Measurements from ENCODE around the gene GAN.

The GAN gene

DNA sequence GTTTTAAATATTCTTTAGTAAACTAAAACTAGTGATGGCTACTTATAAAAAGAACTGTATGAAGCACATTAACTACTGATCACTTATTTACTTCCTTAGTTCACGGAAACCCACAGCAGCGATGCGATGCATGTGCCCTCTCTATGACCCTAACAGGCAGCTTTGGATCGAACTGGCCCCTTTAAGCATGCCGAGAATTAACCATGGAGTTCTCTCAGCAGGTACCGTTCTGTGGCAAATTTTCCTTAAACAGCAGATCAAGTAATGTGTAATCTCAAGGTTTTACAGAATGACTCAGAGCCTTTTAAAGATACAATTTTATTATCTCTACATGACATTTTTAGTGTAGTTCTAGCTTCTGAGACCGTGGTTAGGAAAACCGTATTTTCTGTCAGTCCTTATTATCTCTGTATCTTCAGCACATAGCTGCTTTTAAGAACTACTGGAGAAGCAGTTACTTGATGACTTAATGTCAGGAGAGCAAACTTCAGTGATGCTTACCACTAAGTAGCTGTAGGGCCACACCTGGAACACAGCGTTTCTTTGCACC is 43.0 kb downstream of the GAN start:
- no peak for TF ChIP-seq ZNF274 (IDR thresholded peaks at IDR 0.05; ENCODE audit: low read depth, low read length)
- H3K4me3 ChIP-seq (ENCODE audit: low read length), result no peak overlapping the region

DNA sequence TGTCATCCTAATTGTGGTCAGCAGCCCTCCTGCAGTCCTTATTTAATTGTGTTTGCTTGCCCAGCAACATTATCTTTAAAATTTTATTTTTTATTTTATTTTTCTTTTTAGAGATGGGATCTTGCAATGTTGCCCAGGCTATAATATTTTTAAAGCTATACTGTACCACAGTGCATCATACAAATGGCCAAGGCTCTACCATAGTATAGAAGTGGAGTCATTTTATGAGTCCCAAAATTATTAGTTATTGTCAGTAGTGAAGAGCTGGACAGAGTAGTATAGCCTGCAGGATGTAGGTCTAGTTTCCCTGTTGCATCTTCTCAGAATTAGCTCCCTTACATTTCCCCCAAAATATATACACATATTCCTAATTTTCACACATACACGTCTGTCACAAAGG is 44.1 kb downstream of the GAN start:
- H3K4me3 ChIP-seq (ENCODE audit: low read length), result no peak overlapping the region
- TF ChIP-seq ZNF274 (IDR thresholded peaks at IDR 0.05; ENCODE audit: low read depth, low read length), result no peak

DNA sequence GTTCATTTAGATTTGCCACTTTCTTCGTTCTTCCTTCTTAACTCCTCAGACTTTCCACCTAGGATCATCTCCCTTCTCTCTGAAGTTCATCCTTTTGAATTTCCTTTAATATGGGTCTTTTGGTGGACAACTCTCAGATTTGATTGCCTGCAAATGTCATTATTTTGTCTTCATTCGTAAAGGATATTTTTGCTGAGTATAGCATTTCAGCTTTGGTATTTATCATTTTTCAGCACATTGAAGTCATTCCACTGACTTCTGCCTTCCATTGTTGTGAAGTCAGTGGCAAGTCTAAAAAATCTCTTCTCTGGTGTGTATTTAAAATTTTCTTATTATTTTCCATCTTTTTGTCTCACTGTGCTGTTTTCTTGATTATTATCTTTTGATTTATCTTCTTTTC is 45.4 kb downstream of the GAN start:
- no peak for TF ChIP-seq ZNF274 (IDR thresholded peaks at IDR 0.05; ENCODE audit: low read depth, low read length)
- H3K4me3 ChIP-seq (ENCODE audit: low read length), result no peak overlapping the region

DNA sequence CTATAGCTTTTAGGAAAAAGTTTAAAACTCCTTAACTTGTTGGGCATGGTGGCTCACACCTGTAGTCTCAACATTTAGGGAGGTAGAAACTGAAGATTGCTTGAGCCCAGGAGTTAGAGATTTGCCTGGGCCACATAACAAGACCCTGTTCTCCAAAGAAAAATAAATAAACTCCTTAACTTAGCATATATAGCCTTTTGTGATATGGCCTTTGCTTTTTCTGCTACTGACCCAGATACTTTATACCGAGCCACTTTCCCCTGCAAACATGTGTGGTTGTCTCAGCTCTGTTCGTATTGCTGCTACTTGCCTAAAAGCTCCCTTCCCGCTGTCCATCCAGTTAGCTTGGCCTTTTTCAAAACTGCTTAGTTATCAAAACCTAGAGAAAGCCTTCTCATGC is 51.0 kb downstream of the GAN start:
- TF ChIP-seq ZNF274 (IDR thresholded peaks at IDR 0.05; ENCODE audit: low read depth, low read length), result no peak
- no peak overlapping the region for H3K4me3 ChIP-seq (ENCODE audit: low read length)

DNA sequence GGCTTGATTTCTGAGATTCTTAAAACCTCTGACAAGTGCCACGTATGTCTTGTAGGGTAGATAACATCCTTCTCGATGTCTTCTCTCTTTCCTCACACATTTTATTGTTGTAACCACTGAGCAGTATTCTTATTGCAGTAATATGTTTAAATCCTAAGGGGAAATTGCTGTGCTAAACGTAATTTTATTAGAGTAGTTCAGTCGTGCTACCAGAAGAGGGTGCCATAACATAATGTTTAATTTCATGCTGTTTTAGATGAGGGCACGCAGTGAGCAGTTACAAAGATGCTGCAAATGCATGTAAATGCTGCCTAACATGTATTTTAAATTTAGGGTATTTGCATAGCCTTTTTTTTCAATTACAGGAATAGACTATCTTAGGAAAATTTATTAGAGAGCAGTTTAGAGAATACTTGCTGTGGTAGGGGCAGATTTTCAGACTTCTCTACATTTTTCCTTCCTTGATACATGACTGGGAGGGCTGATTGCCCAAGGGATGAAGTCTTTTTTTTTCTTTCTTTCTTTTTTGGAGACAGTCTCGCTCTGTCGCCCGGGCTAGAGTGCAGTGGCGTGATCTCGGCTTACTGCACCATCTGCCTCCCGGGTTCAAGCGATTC is 51.7 kb downstream of the GAN start:
- H3K4me3 ChIP-seq (ENCODE audit: low read length), result no peak overlapping the region
- no peak for TF ChIP-seq ZNF274 (IDR thresholded peaks at IDR 0.05; ENCODE audit: low read depth, low read length)

DNA sequence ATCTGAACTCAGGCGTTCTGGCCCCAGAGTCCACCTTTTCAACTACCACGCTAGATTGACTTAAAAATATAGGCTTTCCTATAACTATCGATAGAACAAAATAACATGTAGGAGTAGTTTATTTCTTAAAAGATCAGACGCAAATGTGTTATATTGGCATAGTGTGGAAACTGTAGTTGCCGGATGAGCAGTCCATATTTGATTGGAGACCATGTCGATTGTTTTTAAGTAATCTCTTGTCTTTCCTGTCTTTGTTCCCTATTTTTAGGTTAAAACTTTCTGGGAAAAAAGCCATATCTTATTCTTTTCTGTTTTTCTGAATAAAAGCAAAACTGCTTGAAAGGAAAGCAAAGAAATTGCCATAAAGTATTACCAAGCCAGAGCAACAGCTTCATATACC is 53.1 kb downstream of the GAN start:
- H3K4me3 ChIP-seq (ENCODE audit: low read length), result no peak overlapping the region
- TF ChIP-seq ZNF274 (IDR thresholded peaks at IDR 0.05; ENCODE audit: low read depth, low read length), result no peak

DNA sequence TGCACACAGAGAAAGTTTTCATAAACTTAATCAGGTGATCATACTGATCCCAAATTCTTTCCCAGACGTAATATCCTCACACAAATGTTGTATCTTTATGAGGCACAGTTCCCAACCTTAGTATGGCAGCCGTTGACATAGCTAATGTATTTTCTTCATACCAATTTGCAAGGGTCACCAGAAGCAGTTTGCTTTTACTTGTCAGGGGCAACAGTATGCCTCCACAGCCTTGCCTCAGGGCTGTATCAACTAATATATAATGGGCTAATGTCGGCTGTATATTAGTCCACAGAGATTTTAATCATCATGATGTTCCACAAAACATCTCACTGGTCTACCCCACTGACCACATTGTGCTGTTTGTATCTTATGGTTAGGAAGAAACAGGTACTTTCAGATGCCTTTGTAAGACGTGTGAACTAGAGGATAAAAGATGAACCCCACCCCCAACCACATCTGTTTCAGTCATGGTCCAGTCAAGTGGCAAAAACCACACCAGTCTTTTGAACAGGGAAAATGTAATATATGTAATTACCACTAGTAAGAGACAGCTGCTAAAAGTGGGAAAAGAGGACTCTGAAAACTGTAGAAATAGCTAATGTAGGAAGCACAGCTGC is 55.2 kb downstream of the GAN start:
- no peak for TF ChIP-seq ZNF274 (IDR thresholded peaks at IDR 0.05; ENCODE audit: low read depth, low read length)
- H3K4me3 ChIP-seq (ENCODE audit: low read length), result no peak overlapping the region

DNA sequence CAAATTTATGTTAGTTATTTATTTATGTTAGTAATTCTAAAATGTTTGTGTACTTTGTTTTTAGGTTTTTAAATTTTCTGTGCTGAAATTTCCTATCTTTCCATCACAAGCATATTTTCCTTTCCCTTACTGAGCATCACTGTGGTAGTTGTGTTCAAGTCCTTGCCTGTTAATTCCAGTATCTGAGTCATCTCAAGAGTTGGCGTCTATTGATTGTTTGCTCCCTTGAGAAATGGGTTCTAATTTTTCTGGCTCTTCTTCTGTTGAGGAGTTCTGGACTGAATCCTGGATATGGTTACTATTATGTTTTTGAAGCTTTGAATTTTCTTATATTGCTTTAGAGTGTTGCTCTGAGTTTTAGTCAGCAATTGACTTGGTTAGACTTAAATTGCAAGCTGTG is 56.3 kb downstream of the GAN start:
- TF ChIP-seq ZNF274 (IDR thresholded peaks at IDR 0.05; ENCODE audit: low read depth, low read length), result no peak
- H3K4me3 ChIP-seq (ENCODE audit: low read length), result no peak overlapping the region

DNA sequence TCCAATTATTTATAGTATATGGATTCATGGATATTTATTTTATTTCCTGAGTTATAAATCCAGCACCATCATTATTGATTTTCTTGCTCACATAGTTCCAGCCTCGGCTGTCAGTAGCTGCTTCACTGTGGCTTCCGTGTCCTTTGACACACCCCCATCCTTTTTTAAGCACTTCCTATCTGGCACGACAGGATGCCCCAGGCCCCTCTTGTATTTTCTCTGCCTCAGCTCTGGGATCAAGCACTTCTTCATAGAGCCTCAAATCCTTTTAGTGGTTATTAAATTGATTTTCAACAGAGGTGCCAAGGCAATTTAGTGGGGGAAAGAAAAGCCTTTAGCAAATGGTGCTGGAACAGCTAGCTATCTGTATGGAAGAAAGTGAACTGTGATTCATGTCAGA is 59.8 kb downstream of the GAN start:
- no peak overlapping the region for H3K4me3 ChIP-seq (ENCODE audit: low read length)
- TF ChIP-seq ZNF274 (IDR thresholded peaks at IDR 0.05; ENCODE audit: low read depth, low read length), result no peak

DNA sequence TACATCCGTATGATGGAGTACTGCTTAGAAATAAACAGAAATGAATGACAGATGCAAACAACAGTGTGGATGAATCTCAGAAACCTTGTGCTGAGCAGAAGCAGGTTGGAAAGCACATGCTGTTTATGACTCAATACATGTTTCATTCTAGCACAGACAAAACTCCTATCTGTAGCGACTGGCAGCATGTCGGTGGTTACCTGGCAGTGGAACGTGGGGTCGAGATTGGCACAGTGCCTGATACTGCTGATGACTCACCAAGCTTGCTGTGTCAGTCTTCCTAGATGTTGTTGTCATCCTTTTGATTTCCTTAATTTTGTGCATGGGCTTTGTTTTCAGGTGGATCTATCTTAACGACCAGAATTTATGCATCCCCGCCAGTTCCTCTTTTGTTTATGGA is 62.1 kb downstream of the GAN start:
- H3K4me3 ChIP-seq (ENCODE audit: low read length), result no peak overlapping the region
- no peak for TF ChIP-seq ZNF274 (IDR thresholded peaks at IDR 0.05; ENCODE audit: low read depth, low read length)

DNA sequence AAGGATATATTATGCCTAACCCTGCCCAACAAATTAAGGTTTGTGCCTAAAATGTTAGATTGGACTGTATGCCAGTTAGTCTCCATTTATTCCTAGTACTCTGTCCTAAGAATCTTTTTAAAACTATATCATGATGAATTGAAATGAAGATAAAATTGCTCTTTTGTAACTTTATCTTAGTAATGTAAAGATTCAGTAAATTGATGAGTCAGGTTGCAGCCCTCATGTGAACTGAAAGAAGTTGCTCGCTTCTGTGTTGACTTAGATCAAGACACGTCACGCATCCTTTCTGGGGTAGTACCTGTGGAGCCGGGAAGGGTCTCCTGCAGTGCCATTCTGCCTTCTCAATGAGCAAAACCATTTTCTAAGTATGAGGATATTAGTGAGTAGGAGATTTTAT is 63.3 kb downstream of the GAN start:
- H3K4me3 ChIP-seq (ENCODE audit: low read length), result no peak overlapping the region
- TF ChIP-seq ZNF274 (IDR thresholded peaks at IDR 0.05; ENCODE audit: low read depth, low read length), result no peak

DNA sequence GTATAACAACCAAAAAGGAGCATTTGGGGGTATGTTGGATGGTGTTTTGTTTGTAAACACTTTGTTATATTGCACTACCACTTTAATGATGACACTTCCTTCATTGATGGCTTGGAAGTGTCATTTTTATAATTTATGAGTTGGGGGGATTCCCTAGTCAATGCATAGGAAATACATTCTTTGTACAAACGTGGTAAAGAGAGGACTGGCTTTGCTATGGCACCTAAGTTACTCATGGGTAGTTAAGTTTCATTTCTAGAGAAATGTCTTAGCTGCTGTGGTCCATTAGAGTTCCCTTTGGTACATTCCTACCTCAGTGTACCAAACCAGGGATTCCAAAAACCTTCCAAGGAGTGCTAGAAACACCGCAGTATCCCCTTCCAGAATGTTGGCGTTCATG is 66.2 kb downstream of the GAN start:
- no peak overlapping the region for H3K4me3 ChIP-seq (ENCODE audit: low read length)
- TF ChIP-seq ZNF274 (IDR thresholded peaks at IDR 0.05; ENCODE audit: low read depth, low read length), result no peak

DNA sequence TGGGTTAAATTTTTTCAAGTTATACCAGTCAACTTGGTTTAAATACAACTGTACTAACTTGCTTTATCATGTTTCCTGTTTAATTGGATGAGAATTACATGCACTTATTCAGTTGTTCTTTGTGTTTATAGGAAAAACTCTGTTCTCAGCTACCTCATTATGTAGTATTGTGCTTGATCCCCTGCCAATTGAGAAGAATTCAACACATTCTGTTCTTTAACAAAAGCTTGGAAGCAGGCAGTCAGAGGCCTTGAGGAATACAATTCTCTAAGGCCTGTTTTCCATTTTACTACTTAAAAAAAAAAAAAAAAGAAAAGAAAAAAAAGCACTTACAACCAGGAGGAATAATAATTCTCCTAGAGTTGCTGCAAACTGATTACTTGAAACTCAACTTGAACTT is 69.2 kb downstream of the GAN start:
- no peak overlapping the region for H3K4me3 ChIP-seq (ENCODE audit: low read length)
- no peak for TF ChIP-seq ZNF274 (IDR thresholded peaks at IDR 0.05; ENCODE audit: low read depth, low read length)

DNA sequence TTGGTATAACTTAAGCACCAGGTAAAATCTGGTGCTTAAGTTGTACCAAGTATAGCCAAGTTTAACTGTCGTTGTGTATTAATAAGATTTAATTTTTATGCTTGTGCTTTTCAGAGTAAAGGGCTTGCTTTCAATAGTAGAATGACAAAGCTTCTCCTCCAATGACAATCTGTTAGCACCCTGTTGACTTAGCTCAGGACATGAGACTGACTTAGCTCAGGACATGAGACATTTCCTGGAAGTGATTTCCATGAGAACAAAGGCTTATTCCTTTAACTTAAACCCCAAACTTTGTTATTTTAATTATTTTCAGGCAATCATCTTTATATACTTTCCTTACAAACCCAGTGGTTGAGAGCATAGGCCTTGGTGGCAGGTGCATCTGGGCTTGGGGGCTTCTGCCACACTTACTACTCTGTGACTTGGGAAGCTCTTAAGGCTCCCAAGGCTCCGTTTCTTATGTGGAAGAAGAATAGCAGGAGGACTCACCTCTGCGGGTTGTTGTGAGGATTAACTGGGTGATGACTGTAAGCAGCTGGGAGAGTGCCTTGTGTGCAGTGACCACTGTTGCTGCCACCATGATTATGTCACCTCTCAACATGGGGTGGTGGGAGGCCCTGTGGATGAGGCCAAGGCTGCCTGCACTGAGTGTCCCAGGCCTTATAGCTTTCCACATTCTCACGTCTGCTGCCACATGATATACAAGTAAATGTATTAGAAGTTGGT is 70.4 kb downstream of the GAN start:
- TF ChIP-seq ZNF274 (IDR thresholded peaks at IDR 0.05; ENCODE audit: low read depth, low read length), result no peak
- no peak overlapping the region for H3K4me3 ChIP-seq (ENCODE audit: low read length)

DNA sequence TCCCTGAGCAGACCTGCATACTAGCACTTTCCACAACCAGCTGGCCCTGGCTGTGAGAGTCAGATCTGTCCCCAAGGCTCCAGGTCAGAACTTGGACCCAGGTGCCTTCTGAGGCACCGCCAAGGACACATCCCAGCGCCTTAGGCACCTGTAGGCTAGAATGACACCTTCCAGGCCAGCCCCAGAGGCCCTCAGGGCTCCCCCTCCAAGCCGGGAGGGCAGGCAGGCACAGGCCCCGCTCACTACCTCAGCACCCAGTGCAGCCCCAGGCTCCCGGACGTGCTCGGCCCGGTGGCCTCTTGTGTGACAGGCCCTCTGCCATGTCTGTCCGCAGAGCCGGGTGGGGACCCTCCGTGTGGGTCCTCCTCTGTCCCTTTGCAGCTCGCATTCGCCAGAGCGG is 73.6 kb downstream of the GAN start:
- TF ChIP-seq ZNF274 (IDR thresholded peaks at IDR 0.05; ENCODE audit: low read depth, low read length), result no peak
- H3K4me3 ChIP-seq (ENCODE audit: low read length), result no peak overlapping the region

Measured in GM08714 (cell line).